ENCODE results near the gene ACTN4. TPM values are rescaled to one million over a fixed set of nuclear protein-coding genes. Genes with fewer than 3 reads are reported as not detected.

ACTN4 gene
- polyA plus RNA-seq, 2 donors, result 261 to 376 TPM

GRCh38 chr19:38649305-38650171 lies 2.1 kb downstream of the ACTN4 start:
- H3K4me3 ChIP-seq (ENCODE audit: low read depth in 1 of 2, low read length in 2 of 2), result peak overlapping the region; percentile 94 to 95
- no peaks in the 10 kb centered on the region for H3K36me3 ChIP-seq (ENCODE audit: control insufficient read depth in 2 of 2, insufficient read depth in 2 of 2, low read length in 1 of 2)
- 9 to 12% methylated on average over 15 of the region's 15 CpGs for WGBS, 2 donors
- H3K9me3 ChIP-seq (ENCODE audit: control insufficient read depth in 2 of 2, insufficient read depth in 1 of 2, low read depth in 1 of 2, low read length in 1 of 2), result no peaks in the 10 kb centered on the region
- H3K27ac ChIP-seq (ENCODE audit: low read depth in 2 of 2, low read length in 1 of 2), result peak overlapping the region; percentile 91 to 99
- no peaks in the 10 kb centered on the region for H3K27me3 ChIP-seq (ENCODE audit: control insufficient read depth in 1 of 2, insufficient read depth in 2 of 2, low read length in 2 of 2)
- peaks cover 0 to 10% of the 10 kb centered on the region in 2 donors for H3K4me1 ChIP-seq (ENCODE audit: control insufficient read depth in 2 of 2, insufficient read depth in 2 of 2, low read length in 1 of 2)

- H3K4me3 ChIP-seq (ENCODE audit: low read depth in 1 of 2, low read length in 2 of 2), result peak overlapping the region; percentile 94 to 95
These were observed 2.8 kb downstream of the ACTN4 start for GRCh38 chr19:38650172-38650775.

GRCh38 chr19:38650911-38651584 lies 3.6 kb downstream of the ACTN4 start:
- peak overlapping the region; percentile 91 to 99 for H3K27ac ChIP-seq (ENCODE audit: low read depth in 2 of 2, low read length in 1 of 2)
- no peaks in the 10 kb centered on the region for H3K27me3 ChIP-seq (ENCODE audit: control insufficient read depth in 1 of 2, insufficient read depth in 2 of 2, low read length in 2 of 2)
- no peaks in the 10 kb centered on the region for H3K9me3 ChIP-seq (ENCODE audit: control insufficient read depth in 2 of 2, insufficient read depth in 1 of 2, low read depth in 1 of 2, low read length in 1 of 2)
- WGBS, 2 donors, result 50 to 52% methylated on average over 12 of the region's 12 CpGs
- no peaks in the 10 kb centered on the region for H3K36me3 ChIP-seq (ENCODE audit: control insufficient read depth in 2 of 2, insufficient read depth in 2 of 2, low read length in 1 of 2)
- H3K4me3 ChIP-seq (ENCODE audit: low read depth in 1 of 2, low read length in 2 of 2), result peak overlapping the region; percentile 94 to 95
- H3K4me1 ChIP-seq (ENCODE audit: control insufficient read depth in 2 of 2, insufficient read depth in 2 of 2, low read length in 1 of 2), result peaks cover 0 to 11% of the 10 kb centered on the region in 2 donors

More at GRCh38 chr19:38650172-38650775, 2.8 kb downstream of the ACTN4 start:
- Histone ChIP-seq H3K27ac (ENCODE audit: low read depth in 2 of 2, low read length in 1 of 2) (peak overlapping the region; percentile 91 to 99), H3K4me1 (ENCODE audit: control insufficient read depth in 2 of 2, insufficient read depth in 2 of 2, low read length in 1 of 2) (peaks cover 0 to 10% of the 10 kb centered on the region in 2 donors), H3K9me3 (ENCODE audit: control insufficient read depth in 2 of 2, insufficient read depth in 1 of 2, low read depth in 1 of 2, low read length in 1 of 2) (no peaks in the 10 kb centered on the region), H3K27me3 (ENCODE audit: control insufficient read depth in 1 of 2, insufficient read depth in 2 of 2, low read length in 2 of 2) (no peaks in the 10 kb centered on the region), H3K36me3 (ENCODE audit: control insufficient read depth in 2 of 2, insufficient read depth in 2 of 2, low read length in 1 of 2) (no peaks in the 10 kb centered on the region)
- WGBS, 2 donors, result 15 to 20% methylated on average over 8 of the region's 8 CpGs

- Histone ChIP-seq H3K9me3 (ENCODE audit: control insufficient read depth in 2 of 2, insufficient read depth in 1 of 2, low read depth in 1 of 2, low read length in 1 of 2) (no peaks in the 10 kb centered on the region), H3K4me1 (ENCODE audit: control insufficient read depth in 2 of 2, insufficient read depth in 2 of 2, low read length in 1 of 2) (peaks cover 5 to 19% of the 10 kb centered on the region in 2 donors), H3K4me3 (ENCODE audit: low read depth in 1 of 2, low read length in 2 of 2) (no peak overlapping the region), H3K27ac (ENCODE audit: low read depth in 2 of 2, low read length in 1 of 2) (peak overlapping the region; percentile 88 to 91), H3K27me3 (ENCODE audit: control insufficient read depth in 1 of 2, insufficient read depth in 2 of 2, low read length in 2 of 2) (no peaks in the 10 kb centered on the region), H3K36me3 (ENCODE audit: control insufficient read depth in 2 of 2, insufficient read depth in 2 of 2, low read length in 1 of 2) (no peaks in the 10 kb centered on the region)
- 17 to 38% methylated on average over 7 of the region's 7 CpGs for WGBS, 2 donors
These were observed 5.7 kb downstream of the ACTN4 start for GRCh38 chr19:38653028-38653571.

- H3K9me3 ChIP-seq (ENCODE audit: control insufficient read depth in 2 of 2, insufficient read depth in 1 of 2, low read depth in 1 of 2, low read length in 1 of 2), result no peaks in the 10 kb centered on the region
- peak overlapping the region; percentile 84 to 89 for H3K27ac ChIP-seq (ENCODE audit: low read depth in 2 of 2, low read length in 1 of 2)
- no peak overlapping the region for H3K4me3 ChIP-seq (ENCODE audit: low read depth in 1 of 2, low read length in 2 of 2)
- WGBS, 2 donors, result 20 to 26% methylated on average over 6 of the region's 6 CpGs
- H3K27me3 ChIP-seq (ENCODE audit: control insufficient read depth in 1 of 2, insufficient read depth in 2 of 2, low read length in 2 of 2), result no peaks in the 10 kb centered on the region
- H3K4me1 ChIP-seq (ENCODE audit: control insufficient read depth in 2 of 2, insufficient read depth in 2 of 2, low read length in 1 of 2), result peaks cover 5 to 25% of the 10 kb centered on the region in 2 donors
- H3K36me3 ChIP-seq (ENCODE audit: control insufficient read depth in 2 of 2, insufficient read depth in 2 of 2, low read length in 1 of 2), result no peaks in the 10 kb centered on the region
These were observed 7.2 kb downstream of the ACTN4 start for GRCh38 chr19:38654628-38655055.

- Histone ChIP-seq H3K9me3 (ENCODE audit: control insufficient read depth in 2 of 2, insufficient read depth in 1 of 2, low read depth in 1 of 2, low read length in 1 of 2) (no peaks in the 10 kb centered on the region), H3K27ac (ENCODE audit: low read depth in 2 of 2, low read length in 1 of 2) (peak overlapping the region; percentile 84 to 89), H3K4me1 (ENCODE audit: control insufficient read depth in 2 of 2, insufficient read depth in 2 of 2, low read length in 1 of 2) (peaks cover 5 to 25% of the 10 kb centered on the region in 2 donors), H3K27me3 (ENCODE audit: control insufficient read depth in 1 of 2, insufficient read depth in 2 of 2, low read length in 2 of 2) (no peaks in the 10 kb centered on the region), H3K4me3 (ENCODE audit: low read depth in 1 of 2, low read length in 2 of 2) (no peak overlapping the region), H3K36me3 (ENCODE audit: control insufficient read depth in 2 of 2, insufficient read depth in 2 of 2, low read length in 1 of 2) (no peaks in the 10 kb centered on the region)
- 44 to 47% methylated on average over 5 of the region's 5 CpGs for WGBS, 2 donors
These were observed 7.8 kb downstream of the ACTN4 start for GRCh38 chr19:38655148-38655824.

- Histone ChIP-seq H3K4me3 (ENCODE audit: low read depth in 1 of 2, low read length in 2 of 2) (no peak overlapping the region), H3K27me3 (ENCODE audit: control insufficient read depth in 1 of 2, insufficient read depth in 2 of 2, low read length in 2 of 2) (no peaks in the 10 kb centered on the region), H3K4me1 (ENCODE audit: control insufficient read depth in 2 of 2, insufficient read depth in 2 of 2, low read length in 1 of 2) (peaks cover 10 to 28% of the 10 kb centered on the region in 2 donors), H3K9me3 (ENCODE audit: control insufficient read depth in 2 of 2, insufficient read depth in 1 of 2, low read depth in 1 of 2, low read length in 1 of 2) (no peaks in the 10 kb centered on the region), H3K36me3 (ENCODE audit: control insufficient read depth in 2 of 2, insufficient read depth in 2 of 2, low read length in 1 of 2) (peaks cover 0 to 2% of the 10 kb centered on the region in 2 donors), H3K27ac (ENCODE audit: low read depth in 2 of 2, low read length in 1 of 2) (peak overlapping the region; percentile 51 to 78)
- WGBS, 2 donors, result 60% methylated on average over 7 of the region's 7 CpGs
These were observed 8.9 kb downstream of the ACTN4 start for GRCh38 chr19:38656171-38656981.

- Histone ChIP-seq H3K9me3 (ENCODE audit: control insufficient read depth in 2 of 2, insufficient read depth in 1 of 2, low read depth in 1 of 2, low read length in 1 of 2) (no peaks in the 10 kb centered on the region), H3K4me3 (ENCODE audit: low read depth in 1 of 2, low read length in 2 of 2) (no peak overlapping the region), H3K27ac (ENCODE audit: low read depth in 2 of 2, low read length in 1 of 2) (peak overlapping the region; percentile 98), H3K4me1 (ENCODE audit: control insufficient read depth in 2 of 2, insufficient read depth in 2 of 2, low read length in 1 of 2) (peaks cover 12 to 26% of the 10 kb centered on the region in 2 donors), H3K36me3 (ENCODE audit: control insufficient read depth in 2 of 2, insufficient read depth in 2 of 2, low read length in 1 of 2) (peaks cover 0 to 2% of the 10 kb centered on the region in 2 donors), H3K27me3 (ENCODE audit: control insufficient read depth in 1 of 2, insufficient read depth in 2 of 2, low read length in 2 of 2) (no peaks in the 10 kb centered on the region)
- 25 to 50% methylated on average over 8 of the region's 8 CpGs for WGBS, 2 donors
These were observed 10.3 kb downstream of the ACTN4 start for GRCh38 chr19:38657633-38658222.
